Osteocyte (in vitro differentiated cells): ENCODE measurements around the gene RING1. TPM values are rescaled to one million over a fixed set of nuclear protein-coding genes. Genes with fewer than 3 reads are reported as not detected.
"Not testable (repeated sequence)": the region's sequence is repeated elsewhere in the genome, so short reads cannot be mapped to it uniquely, and the experiment has no call there.

Source experiments
- DNase-seq: peaks from one replicate; pipeline ENCODE4 v3.0.0; 2021; ENCODE audit warnings: mixed read lengths; ENCODE audit not compliant: unreplicated experiment; ENCODE audit errors: extremely low spot score
- H3K27ac Mint-ChIP-seq: one replicate; pipeline ENCODE4 v1.8.0; 2021; ENCODE audit warnings: mild to moderate bottlenecking, mixed read lengths; ENCODE audit not compliant: unreplicated experiment
- H3K27me3 Mint-ChIP-seq: one replicate; pipeline ENCODE4 v1.8.0; 2021; ENCODE audit warnings: mixed read lengths; ENCODE audit not compliant: unreplicated experiment
- H3K36me3 Mint-ChIP-seq: one replicate; pipeline ENCODE4 v1.8.0; 2021; ENCODE audit warnings: mixed read lengths; ENCODE audit not compliant: unreplicated experiment
- H3K4me1 Mint-ChIP-seq: one replicate; pipeline ENCODE4 v1.8.0; 2021; ENCODE audit warnings: mixed read lengths; ENCODE audit not compliant: unreplicated experiment
- H3K4me3 Mint-ChIP-seq: one replicate; pipeline ENCODE4 v1.8.0; 2021; ENCODE audit warnings: mild to moderate bottlenecking, moderate library complexity, mixed read lengths; ENCODE audit not compliant: unreplicated experiment
- H3K9me3 Mint-ChIP-seq: one replicate; pipeline ENCODE4 v1.8.0; 2021; ENCODE audit warnings: mixed read lengths; ENCODE audit not compliant: unreplicated experiment
- CTCF ChIP-seq: fragments of 200-600 bp; sonication (generic); IDR thresholded peaks from 2 replicates; pipeline ENCODE4 v1.5.0; 2021; ENCODE audit warnings: antibody characterized with exemption, mild to moderate bottlenecking, moderate library complexity
- total RNA-seq: library from RNA; stranded (reverse); gene quantifications from 2 replicates; pipeline ENCODE4 v1.2.1, GENCODE V29; 2021

Gene RING1
- total RNA-seq, 1 donor from 2014 or later, result 58.8 TPM

- Mint-ChIP-seq H3K36me3 (peaks cover 5% of the 10 kb centered on the region), H3K27me3 (peaks cover 19% of the 10 kb centered on the region), H3K27ac (no peak overlapping the region), H3K4me1 (peaks cover 18% of the 10 kb centered on the region), H3K9me3 (no peaks in the 10 kb centered on the region), H3K4me3 (no peak overlapping the region)
- DNase-seq, result no peak
- no peak for TF ChIP-seq CTCF
These were observed 7.2 kb downstream of the RING1 start for GRCh38 chr6:33215271-33216116.

GRCh38 chr6:33216117-33216649 lies 7.9 kb downstream of the RING1 start:
- H3K27ac Mint-ChIP-seq, result no peak overlapping the region
- peaks cover 18% of the 10 kb centered on the region for H3K4me1 Mint-ChIP-seq
- no peak overlapping the region for H3K4me3 Mint-ChIP-seq
- H3K27me3 Mint-ChIP-seq, result peaks cover 22% of the 10 kb centered on the region
- no peak for TF ChIP-seq CTCF
- H3K9me3 Mint-ChIP-seq, result no peaks in the 10 kb centered on the region
- H3K36me3 Mint-ChIP-seq, result peaks cover 3% of the 10 kb centered on the region
- no peak for DNase-seq

- Mint-ChIP-seq H3K4me1 (peaks cover 15% of the 10 kb centered on the region), H3K36me3 (no peaks in the 10 kb centered on the region), H3K9me3 (no peaks in the 10 kb centered on the region), H3K27ac (no peak overlapping the region), H3K4me3 (no peak overlapping the region), H3K27me3 (peaks cover 31% of the 10 kb centered on the region)
- no peak for TF ChIP-seq CTCF
- DNase-seq, result no peak
These were observed 8.9 kb downstream of the RING1 start for GRCh38 chr6:33217246-33217645.

GRCh38 chr6:33217681-33218080 lies 9.4 kb downstream of the RING1 start:
- no peak for TF ChIP-seq CTCF

GRCh38 chr6:33226503-33227120 lies 18.3 kb downstream of the RING1 start:
- not testable (repeated sequence) for H3K4me1 Mint-ChIP-seq
- H3K27me3 Mint-ChIP-seq, result peaks cover 52% of the 10 kb centered on the region

More at GRCh38 chr6:33217681-33218080, 9.4 kb downstream of the RING1 start:
- Mint-ChIP-seq H3K4me1 (peaks cover 12% of the 10 kb centered on the region), H3K36me3 (no peaks in the 10 kb centered on the region), H3K9me3 (no peaks in the 10 kb centered on the region), H3K4me3 (no peak overlapping the region), H3K27ac (no peak overlapping the region), H3K27me3 (peaks cover 36% of the 10 kb centered on the region)
- no peak for DNase-seq

More at GRCh38 chr6:33226503-33227120, 18.3 kb downstream of the RING1 start:
- H3K27ac Mint-ChIP-seq, H3K9me3 Mint-ChIP-seq, H3K36me3 Mint-ChIP-seq, DNase-seq, H3K4me3 Mint-ChIP-seq: not testable (repeated sequence)
